Heart left ventricle (tissue), 13 donors: ENCODE measurements around the gene WIPF3.

Experiments
- CTCF ChIP-seq, 12 donors: fragments of 200-600 bp; sonication (generic) in 4 of 12; IDR thresholded peaks; one replicate each; pipeline versions ENCODE4 v1.5.0 to v1.8.0; 2018 to 2022; ENCODE audit warnings: antibody characterized with exemption in 12 of 12, mild to moderate bottlenecking in 5 of 12
- POLR2A ChIP-seq, 2 donors: fragments of 450-650 bp; IDR thresholded peaks; one replicate each; pipeline ENCODE4 v1.6.1; 2017; ENCODE audit warnings: antibody characterized with exemption in 2 of 2, mild to moderate bottlenecking in 2 of 2, moderate library complexity in 2 of 2
- donor health status: ischemic (EF 13 %, LVEDD 7.1; RV severe dilation, severe dysfunction).
- donor health status: DM: no; HTN: yes; CAD: no.
- donor health status: DM: no; HTN: no; CAD: no.
- donor health status: ischemic (EF 25% LVEDD 6.9; RV normal size, moderate dysfunction).
- donor health status: ischemic (EF 25% LVEDD 5.7; RV mildly dilated, moderate dysfunction).
- donor health status: ischemic (EF 35%, LVEDD 5.7; RV mildly dilated, moderate dysfunction).
- donor health status: nonischemic (EF 11% LVEDD 7.7; RV severe dilation, severe dysfunction).
- donor health status: DM: yes; HTN: yes; CAD: no.
- donor health status: PGD.
- donor health status: ischemic (EF 29% LVEDD 5.4; RV normal size, mild dysfunction).
- donor health status: nonischemic (EF 23%, LVEDD 6.1; RV moderate dilation, normal function).

DNA sequence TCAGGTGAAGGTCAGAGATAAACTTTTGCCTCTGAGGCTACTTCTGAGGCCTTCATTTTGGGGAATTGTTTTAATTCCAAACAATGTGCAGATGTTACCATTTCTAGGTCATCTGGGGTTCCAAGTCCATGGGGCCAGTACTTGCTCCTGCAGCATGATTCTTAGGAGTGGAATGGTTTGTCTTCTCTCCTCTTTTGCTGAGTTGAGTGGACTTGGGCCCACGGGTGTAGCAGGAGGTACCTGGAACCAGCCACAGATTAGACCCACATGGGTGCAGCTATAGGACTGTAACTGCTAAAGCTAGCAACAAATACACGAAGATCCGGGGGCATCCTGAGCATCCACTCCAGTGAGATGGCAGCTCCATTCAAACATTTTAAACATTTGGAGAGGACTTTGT lies 41.6 kb downstream of the WIPF3 start:
- no peak for TF ChIP-seq CTCF (IDR thresholded peaks at IDR 0.05)
- no peak for TF ChIP-seq POLR2A (IDR thresholded peaks at IDR 0.05)
